ENCODE measurements around the gene ZNF423.
"Not testable (repeated sequence)": the region's sequence is repeated elsewhere in the genome, so short reads cannot be mapped to it uniquely, and the experiment has no call there.

Gene ZNF423

GRCh38 chr16:49855822-49856671 is at the start of gene ZNF423:
Gene ZNF423, minus strand, starts transcription at chr16:49856112. Its CDS starts 338 bp downstream, at chr16:49855774.
- no peak for DNase-seq

- no peak for DNase-seq
These were observed 48.6 kb upstream of the ZNF423 start for GRCh38 chr16:49904348-49905062.

GRCh38 chr16:49902908-49903307 is 47.0 kb upstream of the ZNF423 start:
- DNase-seq = no peak

GRCh38 chr16:49901711-49902110 is 45.8 kb upstream of the ZNF423 start:
- DNase-seq = no peak

- no peak for DNase-seq
These were observed 45.0 kb upstream of the ZNF423 start for GRCh38 chr16:49900875-49901274.

GRCh38 chr16:49899991-49900695 is 44.2 kb upstream of the ZNF423 start:
- no peak for DNase-seq

- DNase-seq = no peak
These were observed 40.6 kb upstream of the ZNF423 start for GRCh38 chr16:49896447-49896964.

GRCh38 chr16:49890876-49891275 is 35.0 kb upstream of the ZNF423 start:
- no peak for DNase-seq

- DNase-seq = no peak
These were observed 33.9 kb upstream of the ZNF423 start for GRCh38 chr16:49889725-49890397.

GRCh38 chr16:49886554-49887094 is 30.7 kb upstream of the ZNF423 start:
- DNase-seq = no peak

- no peak for DNase-seq
These were observed 28.4 kb upstream of the ZNF423 start for GRCh38 chr16:49884033-49885015.

GRCh38 chr16:49883076-49884014 is 27.4 kb upstream of the ZNF423 start:
- no peak for DNase-seq

GRCh38 chr16:49881890-49882289 is 26.0 kb upstream of the ZNF423 start:
- no peak for DNase-seq

- not testable (repeated sequence) for DNase-seq
These were observed 22.6 kb upstream of the ZNF423 start for GRCh38 chr16:49878540-49878939.

- no peak for DNase-seq
These were observed 20.8 kb upstream of the ZNF423 start for GRCh38 chr16:49876716-49877129.

GRCh38 chr16:49875806-49876715 is 20.1 kb upstream of the ZNF423 start:
- no peak for DNase-seq

GRCh38 chr16:49874613-49875237 is 18.8 kb upstream of the ZNF423 start:
- DNase-seq = no peak

- not testable (repeated sequence) for DNase-seq
These were observed 15.9 kb upstream of the ZNF423 start for GRCh38 chr16:49871824-49872223.
